Embryonic facial prominence (tissue), 1 donor: ENCODE measurements around the gene PKHD1.

Experiments
- DNase-seq: peaks from one replicate; pipeline ENCODE4 v3.0.0-alpha.2; 2016; ENCODE audit errors: extremely low spot score

The PKHD1 gene

DNA sequence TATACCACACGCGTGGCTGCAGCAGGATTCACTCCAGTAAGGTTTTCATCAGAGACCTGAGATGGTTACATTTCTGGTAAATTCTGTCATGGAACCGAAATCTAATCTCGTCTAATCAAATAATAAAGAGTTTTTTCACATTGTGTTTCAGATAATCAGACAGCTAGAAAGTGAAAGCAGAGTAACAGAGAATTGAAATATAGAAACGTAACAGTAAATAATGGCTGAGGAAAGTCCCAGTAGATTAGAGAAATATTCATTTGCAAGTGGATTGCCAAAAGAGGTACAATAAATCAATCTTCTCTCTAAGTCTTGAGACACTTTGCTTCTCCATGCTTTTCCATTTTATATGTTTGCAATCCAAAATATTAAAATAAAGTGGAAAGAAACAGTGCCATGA is 42.4 kb downstream of the PKHD1 start:
- DNase-seq: no peak

DNA sequence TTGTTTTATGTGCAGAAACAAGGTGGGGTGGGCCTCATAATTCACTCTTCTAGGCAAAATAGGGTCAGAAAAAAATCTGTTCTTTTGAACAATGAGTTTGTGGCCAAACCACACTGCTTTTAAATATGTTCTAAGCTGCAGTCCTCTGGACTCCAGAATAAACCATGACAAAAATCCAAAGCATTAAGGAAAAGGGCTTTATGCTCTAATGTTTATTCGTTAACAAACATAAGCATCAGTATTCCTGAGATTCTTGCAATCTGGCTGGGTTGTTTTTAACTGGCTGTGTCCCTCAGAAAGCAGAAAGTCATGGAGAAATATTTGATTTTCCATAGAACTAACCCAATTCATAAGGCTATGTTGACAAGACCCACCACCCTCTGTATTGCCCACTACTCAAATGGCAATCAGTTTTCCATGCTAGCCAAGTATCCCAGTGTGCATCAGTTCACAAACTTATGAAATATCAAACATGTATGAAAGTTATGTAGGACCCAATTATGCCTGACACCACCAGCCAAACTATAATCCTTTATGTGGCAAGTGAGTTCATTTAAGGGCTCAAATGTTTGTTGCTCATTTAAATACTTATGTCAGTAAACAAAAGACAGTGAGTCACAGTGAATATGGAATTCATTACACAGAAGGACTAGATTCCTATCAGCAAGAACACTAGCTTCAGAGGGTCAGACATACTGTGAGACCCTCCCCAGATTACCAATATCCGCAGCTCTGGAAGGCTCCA is 45.1 kb downstream of the PKHD1 start:
- no peak for DNase-seq

- no peak for DNase-seq
These were observed 46.3 kb downstream of the PKHD1 start for GRCh38 chr6:52041134-52041533.

DNA sequence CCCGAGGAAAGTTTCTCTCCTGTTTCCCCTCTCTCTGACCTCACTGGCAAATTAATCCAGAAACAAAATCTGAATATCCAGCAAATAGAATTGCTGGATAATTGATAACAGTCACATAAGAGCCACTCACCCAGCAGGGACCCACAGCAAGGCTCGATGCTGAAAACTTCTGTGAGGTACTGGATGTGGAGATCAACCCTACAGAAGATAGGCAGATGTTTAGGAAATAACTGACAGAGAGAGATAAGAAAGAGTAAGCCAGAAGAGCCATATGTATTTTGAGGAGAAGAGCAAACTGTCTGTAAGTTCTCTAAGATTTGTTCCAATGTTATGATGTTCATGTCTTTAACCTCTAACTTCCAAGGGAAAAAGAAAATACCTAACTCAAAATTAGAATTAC is 59.7 kb downstream of the PKHD1 start:
- no peak for DNase-seq

DNA sequence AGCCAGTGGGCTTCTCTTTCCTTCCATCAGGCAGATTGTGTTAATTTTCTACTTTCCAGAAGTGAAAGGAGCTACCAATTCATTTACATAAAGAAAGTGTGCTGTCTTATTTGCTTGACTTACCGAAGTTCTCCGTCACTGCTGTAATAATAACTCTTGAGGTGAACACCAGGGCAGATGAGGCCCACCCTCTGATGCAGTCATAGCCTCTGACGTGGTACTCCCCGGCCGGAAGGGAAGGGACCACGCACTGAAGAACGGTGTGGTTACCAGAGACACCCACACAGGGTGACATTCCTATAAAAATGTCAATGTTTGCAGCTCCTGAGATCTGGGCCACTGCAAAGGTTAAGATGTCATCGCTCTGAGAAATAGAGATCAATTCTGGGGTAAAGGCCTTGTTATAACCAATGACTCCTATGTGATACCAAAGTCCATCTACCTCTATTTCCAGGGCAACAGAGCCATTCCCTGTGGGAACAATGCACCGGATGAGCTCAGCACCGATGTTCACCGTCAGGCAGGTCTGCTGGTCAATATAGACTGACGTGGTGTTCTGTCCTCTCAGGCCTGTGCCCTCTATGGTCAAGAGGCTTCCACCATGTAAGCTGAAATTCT is 62.9 kb downstream of the PKHD1 start:
- DNase-seq: no peak

DNA sequence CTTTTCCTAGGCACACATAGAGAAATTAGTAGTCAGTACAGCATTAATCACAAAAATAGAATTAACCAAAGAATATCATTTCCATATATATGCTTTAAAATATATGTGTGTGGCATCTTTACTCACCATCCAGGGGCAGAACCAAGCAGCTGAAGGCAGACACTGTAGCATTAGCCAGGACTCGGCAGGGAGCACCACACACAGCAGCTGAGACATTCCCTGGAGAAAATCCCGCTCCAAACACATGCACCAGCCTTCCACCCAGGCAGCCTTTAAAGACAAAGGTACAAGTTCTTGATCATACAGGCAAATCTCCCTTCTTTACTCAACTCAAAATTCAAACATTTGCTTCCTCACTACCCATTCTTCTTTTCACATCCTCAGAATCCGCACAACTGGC is 64.7 kb downstream of the PKHD1 start:
- DNase-seq: no peak

- no peak for DNase-seq
These were observed 66.4 kb downstream of the PKHD1 start for GRCh38 chr6:52020945-52021570.

DNA sequence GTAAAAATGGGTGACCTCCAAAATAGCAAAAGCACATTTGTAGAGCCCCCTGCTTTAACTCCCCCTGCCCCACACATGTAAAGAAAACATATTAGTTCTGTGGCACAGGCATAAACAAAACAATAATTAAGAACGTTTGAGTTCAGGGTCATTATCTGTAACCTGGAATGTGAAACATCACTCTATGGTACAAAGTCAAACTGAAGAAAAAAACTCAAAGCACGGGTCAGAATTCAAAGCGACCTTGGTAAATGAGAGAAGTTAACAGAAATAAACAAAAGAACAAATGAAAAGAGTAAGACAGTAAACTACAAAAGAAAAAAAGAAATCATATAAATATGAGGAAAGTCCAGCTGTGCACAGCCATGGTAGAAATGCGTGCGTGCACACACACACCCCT is 67.5 kb downstream of the PKHD1 start:
- DNase-seq: no peak

DNA sequence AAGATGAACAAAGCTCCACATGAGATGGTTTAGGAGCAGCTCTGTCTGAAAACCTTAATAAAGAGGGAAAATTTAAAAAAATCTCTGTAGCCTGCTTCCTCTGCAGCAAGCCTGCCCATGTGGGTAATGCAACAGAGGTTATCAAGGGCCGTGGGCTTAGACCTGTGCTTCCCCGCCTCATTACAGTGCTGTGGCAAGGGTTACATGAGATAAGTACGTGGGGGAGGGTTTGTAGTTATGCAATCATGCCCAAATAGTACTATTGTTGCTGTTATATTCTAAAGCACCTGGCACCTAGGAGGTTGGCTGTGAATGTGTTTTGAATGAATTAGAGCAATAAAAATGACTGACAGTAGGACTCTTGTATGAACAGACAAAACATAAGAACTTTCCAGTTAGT is 68.3 kb downstream of the PKHD1 start:
- DNase-seq: no peak

- no peak for DNase-seq
These were observed 70.3 kb downstream of the PKHD1 start for GRCh38 chr6:52016915-52017748.

GRCh38 chr6:52015953-52016352 is 71.5 kb downstream of the PKHD1 start:
- no peak for DNase-seq

DNA sequence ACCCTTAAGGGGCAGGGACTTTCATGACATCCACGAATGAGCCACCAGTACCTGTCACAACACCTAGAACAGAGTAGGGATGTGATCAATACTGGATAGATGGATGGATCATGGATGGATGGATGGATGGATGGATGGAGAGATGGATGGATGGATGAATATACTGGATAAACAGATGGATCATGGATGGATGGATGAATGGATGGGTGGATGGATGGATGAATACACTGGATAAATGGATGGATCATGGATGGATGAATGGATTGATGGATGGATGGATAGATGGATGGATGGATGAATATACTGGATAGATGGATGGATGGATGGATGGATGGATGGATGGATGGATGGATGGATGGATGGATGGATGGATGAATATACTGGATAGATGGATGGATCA is 73.0 kb downstream of the PKHD1 start:
- no peak for DNase-seq

DNA sequence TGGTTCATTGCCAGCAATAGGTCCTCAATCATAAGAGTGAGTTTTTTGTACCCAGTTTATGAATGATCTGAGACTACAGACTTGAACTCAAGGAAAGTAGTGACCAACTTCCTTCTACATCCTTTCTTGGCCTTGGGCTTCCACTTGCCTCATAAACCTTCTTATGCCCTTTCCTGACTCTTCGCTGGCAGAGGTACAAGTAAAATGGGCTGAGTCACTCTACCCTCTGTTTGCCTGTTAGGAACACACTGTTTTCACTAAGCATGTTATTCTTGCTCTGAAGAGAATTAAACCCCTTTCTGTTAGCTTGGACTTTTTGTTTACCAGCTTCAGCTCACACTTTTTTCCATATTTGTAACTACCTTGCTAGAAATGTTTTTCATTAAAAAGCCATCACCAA is 74.4 kb downstream of the PKHD1 start:
- no peak for DNase-seq

DNA sequence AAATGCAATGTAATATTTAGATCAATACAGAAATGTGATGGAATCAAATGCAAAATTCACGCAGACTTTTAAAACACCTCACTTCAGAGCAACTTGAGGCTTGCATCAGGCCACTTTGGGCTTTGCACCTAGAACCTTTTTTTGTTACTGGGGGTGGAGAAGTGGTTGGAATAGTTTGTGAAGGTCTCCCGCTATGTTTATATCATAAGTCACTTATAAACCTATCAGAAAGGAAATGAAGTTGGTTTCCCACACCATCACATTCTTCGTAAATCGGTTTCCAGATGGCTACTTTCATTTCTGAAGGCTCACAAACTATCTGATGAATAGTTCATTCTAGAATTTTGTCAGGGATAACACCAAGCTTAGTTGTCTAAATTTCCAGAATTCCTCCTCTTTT is 74.8 kb downstream of the PKHD1 start:
- no peak for DNase-seq

DNA sequence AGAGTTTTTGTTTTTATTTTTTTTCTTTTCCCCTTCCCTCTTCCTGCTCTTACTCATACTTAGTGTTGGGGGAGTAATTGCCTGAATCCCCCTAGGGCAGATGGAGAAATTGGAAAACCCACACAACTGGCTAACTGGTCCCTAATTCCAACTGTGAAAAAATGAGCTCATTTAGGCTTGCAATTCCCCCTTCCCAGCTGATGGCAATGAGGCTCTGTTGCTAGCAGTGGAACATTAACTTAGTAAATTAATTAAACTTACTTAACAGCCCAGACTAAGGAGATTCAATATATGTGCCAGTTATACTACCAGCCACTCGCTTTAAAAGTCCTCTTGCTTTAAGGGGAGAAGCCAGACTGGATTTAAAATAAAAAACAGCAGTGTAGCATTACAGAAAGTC is 76.6 kb downstream of the PKHD1 start:
- no peak for DNase-seq

GRCh38 chr6:52010145-52010544 is 77.3 kb downstream of the PKHD1 start:
- no peak for DNase-seq

DNA sequence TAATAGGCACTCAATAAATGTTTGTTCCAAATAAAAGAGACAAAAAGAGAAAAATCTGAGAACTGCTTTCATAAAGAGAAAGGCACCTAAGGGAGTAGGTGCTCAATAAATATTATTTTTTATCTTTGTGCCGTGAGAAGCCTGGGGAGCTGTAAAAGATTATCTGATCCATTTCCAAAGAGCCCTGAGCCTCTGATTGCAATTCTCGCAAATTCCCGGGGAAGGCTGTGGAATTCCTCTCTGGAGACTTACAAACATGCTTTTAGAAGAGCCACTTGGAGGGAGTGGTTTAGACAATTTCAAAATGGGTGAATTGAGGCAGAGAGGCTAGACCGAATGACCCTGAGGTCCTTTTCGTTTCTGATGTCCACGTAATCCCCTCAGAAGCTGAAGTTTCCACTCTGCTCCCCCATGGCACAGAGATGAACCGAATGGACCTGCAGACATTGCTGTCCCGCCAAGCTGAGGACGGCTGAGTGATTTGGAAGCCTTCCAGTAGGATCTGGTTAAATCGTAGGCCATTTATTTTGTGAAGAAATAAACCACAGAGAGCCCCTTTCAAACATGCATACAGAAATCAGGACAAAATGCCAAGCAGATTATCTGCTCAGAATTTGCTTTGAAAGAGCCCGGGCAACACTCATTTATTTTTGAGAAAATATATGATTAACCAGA is 77.8 kb downstream of the PKHD1 start:
- DNase-seq: no peak

- no peak for DNase-seq
These were observed 87.3 kb downstream of the PKHD1 start for GRCh38 chr6:52000064-52000463.

- no peak for DNase-seq
These were observed 91.0 kb downstream of the PKHD1 start for GRCh38 chr6:51996296-51996947.

GRCh38 chr6:51995214-51995755 is 92.1 kb downstream of the PKHD1 start:
- DNase-seq: no peak

DNA sequence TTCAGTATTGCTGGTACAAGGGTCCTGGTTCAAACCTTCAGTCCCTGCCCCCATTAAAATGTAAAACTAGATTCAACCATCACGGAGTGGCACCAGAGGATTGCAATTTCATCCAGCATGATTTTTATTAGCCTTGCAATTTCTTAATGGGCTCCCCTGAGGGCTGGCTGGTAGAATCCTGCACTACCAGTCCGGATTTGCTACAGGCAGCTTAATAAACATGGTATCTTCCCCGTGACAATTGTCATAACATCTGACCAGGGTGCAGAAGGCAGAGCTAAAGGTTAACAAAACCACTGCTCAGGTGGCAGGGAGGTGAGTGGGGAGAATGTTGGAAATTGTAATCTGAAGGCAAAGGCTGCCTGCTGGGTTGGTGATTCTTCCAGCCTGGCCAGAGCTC is 94.5 kb downstream of the PKHD1 start:
- no peak for DNase-seq
